Metanephros (tissue), 1 donor: ENCODE results near the gene TWSG1. TPM values are rescaled to one million over a fixed set of nuclear protein-coding genes. Genes with fewer than 3 reads are reported as not detected.

ENCODE experiments used
- total RNA-seq: library from RNA; depleted of rRNA; stranded (reverse); fragments of >200 nt; gene quantifications from one replicate; pipeline ENCODE4 v1.2.3, GENCODE V29; 2014

TWSG1 gene
- total RNA-seq: 73.7 TPM

GRCh38 chr18:9334329-9334972, at the start of gene TWSG1:
TSS of gene TWSG1 (plus strand) at chr18:9334773. CDS start at chr18:9337230, 2,457 bp downstream.

Other genes with a start within 250 kb of the TWSG1 start
- 104 TPM for gene NDUFV2, start 232.1 kb upstream of the TWSG1 start, total RNA-seq
- gene ANKRD12, start 198.0 kb upstream of the TWSG1 start, total RNA-seq: 46.5 TPM
- 71.2 TPM for gene RALBP1, start 140.7 kb downstream of the TWSG1 start, total RNA-seq